HL-60/S4 treated with phorbol 12-myristate 13-acetate at 8.2 ng/mL for 4 days and 3 days (cell line): ENCODE results near the gene MYH6.

Experiments used
- in situ Hi-C: fragments of 300-500 bp; cut with MboI; formaldehyde crosslinking; loops from 2 replicates; pipeline ENCODE4 v1.15.0; 2022; ENCODE audit warnings: low sequenced_read_pairs

The MYH6 gene

GRCh38 chr14:23339506-23340268, 68.4 kb downstream of the MYH6 start:
- in situ Hi-C loops, result no loop called here

- in situ Hi-C loops, result no loop called here
Observed at GRCh38 chr14:23335623-23336022, 72.5 kb downstream of the MYH6 start.
